K562 (cell line): Measurements from ENCODE around the gene GPR37L1. TPM values are rescaled to one million over a fixed set of nuclear protein-coding genes. Genes with fewer than 3 reads are reported as not detected.
A peak's percentile ranks its signal among the peaks of the same experiment; 100 is the strongest.
"Not testable (repeated sequence)": the region's sequence is repeated elsewhere in the genome, so short reads cannot be mapped to it uniquely, and the experiment has no call there.

Experiments
- ATAC-seq: fragments of 200-7000 bp; cut with Tn5 transposase; 3 replicates; pipeline ENCODE4 v1.9.1; 2020; ENCODE audit warnings: moderate library complexity
- BruUV-seq: library from RNA; stranded (reverse); fragments of 400-500 nt; replicated peaks from 2 replicates; lab custom pipeline; 2021; lab: Mats Ljungman, UMichigan
- CTCF ChIA-PET: fragments of 300-600 bp; formaldehyde crosslinking; extraction: SDS; loops from one replicate; lab custom pipeline; 2021; ENCODE audit warnings: low intra/inter-chr PET ratio; lab: Yijun Ruan, JAX
- POLR2A ChIA-PET: fragments of 300-600, 350-650 bp; sonication (Branson Sonifier 250); formaldehyde crosslinking; extraction: SDS; loops from one replicate; lab custom pipeline; 2021; ENCODE audit warnings: antibody characterized with exemption, inconsistent platforms; lab: Yijun Ruan, JAX
- DNase-seq, 4 experiments: peaks; one replicate each; pipeline versions ENCODE4 v3.0.0 to v3.0.0-alpha.2; 2011 to 2018; ENCODE audit warnings: low spot score in 3 of 4, mixed read lengths in 3 of 4; ENCODE audit errors: extremely low read depth in 1 of 4
- FAIRE-seq: peaks from 2 replicates; lab custom pipeline; 2011; peaks lifted over from hg19 to GRCh38; lab: Jason Lieb, UNC
- H2AFZ ChIP-seq: 2 replicates; pipeline ENCODE4 v1.6.0; 2011; ENCODE audit warnings: low read depth, low read length, control low read depth, inconsistent platforms
- H3K27ac ChIP-seq: fragments of 200-600 bp; 3 replicates; pipeline ENCODE4 v1.8.0; 2011; ENCODE audit warnings: low read depth, mild to moderate bottlenecking, control low read depth, inconsistent platforms, low read length, moderate library complexity, mixed read lengths; ENCODE audit errors: extremely low read depth
- H3K27me3 ChIP-seq, 2 experiments: fragments of 300-600 bp in 1 of 2; 2 replicates in 1 of 2; 3 replicates in 1 of 2; pipeline versions ENCODE4 v1.6.0 to v1.8.0; 2011; ENCODE audit warnings: inconsistent platforms in 2 of 2, low read length in 2 of 2, mild to moderate bottlenecking in 1 of 2, mixed read lengths in 1 of 2, moderate library complexity in 1 of 2; ENCODE audit not compliant: control insufficient read depth in 2 of 2, insufficient read depth in 2 of 2
- H3K36me3 ChIP-seq: fragments of 300-600 bp; 3 replicates; pipeline ENCODE4 v1.8.0; 2011; ENCODE audit warnings: mild to moderate bottlenecking, low read length, inconsistent platforms; ENCODE audit not compliant: control insufficient read depth, insufficient read depth
- H3K4me1 ChIP-seq, 2 experiments: fragments of 200-600 bp in 1 of 2; replicated peaks in 1 of 2; 2 replicates in 1 of 2; 3 replicates in 1 of 2; pipeline versions ENCODE4 v1.5.1 to v1.8.0; 2011; ENCODE audit warnings: inconsistent platforms in 2 of 2, low read length in 2 of 2, mild to moderate bottlenecking in 1 of 2, mixed read lengths in 1 of 2, moderate library complexity in 1 of 2; ENCODE audit not compliant: control insufficient read depth in 2 of 2, insufficient read depth in 2 of 2
- H3K4me2 ChIP-seq: 2 replicates; pipeline ENCODE4 v1.6.1; 2011; ENCODE audit warnings: low read length, control low read depth, inconsistent platforms, mixed read lengths; ENCODE audit not compliant: insufficient read depth
- H3K4me3 ChIP-seq: fragments of 200-600 bp; sonication (generic), shearing (Covaris generic); 2 replicates; pipeline ENCODE4 v1.5.1; 2016; ENCODE audit warnings: control low read depth, inconsistent platforms
- H3K79me2 ChIP-seq: fragments of 200-600 bp; 3 replicates; pipeline ENCODE4 v1.8.0; 2011; ENCODE audit warnings: low read length, inconsistent platforms; ENCODE audit not compliant: control insufficient read depth, insufficient read depth
- H3K9ac ChIP-seq, 2 experiments: 2 replicates each; pipeline versions ENCODE4 v1.6.0 to v1.6.1; 2011; ENCODE audit warnings: low read depth in 2 of 2, low read length in 2 of 2, control low read depth in 1 of 2, inconsistent platforms in 1 of 2, mild to moderate bottlenecking in 1 of 2, mixed read lengths in 1 of 2; ENCODE audit not compliant: insufficient read depth in 1 of 2
- H3K9me1 ChIP-seq: one replicate; pipeline ENCODE4 v1.6.0; 2011; ENCODE audit warnings: inconsistent platforms, mild to moderate bottlenecking, low read length, moderate library complexity; ENCODE audit not compliant: control insufficient read depth, insufficient read depth
- H3K9me3 ChIP-seq: replicated peaks from 2 replicates; pipeline ENCODE4 v1.5.1; 2011; ENCODE audit warnings: low read depth, low read length, inconsistent platforms; ENCODE audit not compliant: control insufficient read depth, insufficient read depth
- H4K20me1 ChIP-seq: replicated peaks from 2 replicates; pipeline ENCODE4 v1.6.1; 2011; ENCODE audit warnings: low read length, inconsistent platforms, mixed read lengths; ENCODE audit not compliant: control insufficient read depth, insufficient read depth
- PML ChIP-seq: IDR thresholded peaks from 2 replicates; pipeline ENCODE4 v1.6.1; 2012; ENCODE audit warnings: low read length, inconsistent platforms
- ZNF121 ChIP-seq: sonication (generic); formaldehyde crosslinking; conservative IDR thresholded peaks from 2 replicates; pipeline ENCODE4 v1.8.0; 2022; ENCODE audit warnings: missing genetic modification reagents
- ZNF384 ChIP-seq: IDR thresholded peaks from 2 replicates; pipeline ENCODE4 v1.6.1; 2012; ENCODE audit warnings: low read depth, low read length, improper control_type of control experiment
- WGBS: fragments of 100-300 bp; shearing (Covaris generic); methylation state at CpG from one replicate; pipeline ENCODE4 v1.1.6; 2016; ENCODE audit warnings: low coverage, mixed read lengths; ENCODE audit not compliant: insufficient coverage; ENCODE audit errors: missing lambda C conversion rate; 5-methylcytosine and 5-hydroxymethylcytosine counted together
- in situ Hi-C: fragments of 300-500 bp; cut with MboI; formaldehyde crosslinking; loops from 4 replicates; pipeline ENCODE4 v1.15.0; 2018; ENCODE audit warnings: inconsistent platforms, mixed read lengths
- intact Hi-C: fragments of 100-400 bp; cut with micrococcal nuclease; formaldehyde crosslinking; loops from 2 replicates; pipeline ENCODE4 v1.14.2; 2022
- polyA plus RNA-seq, 8 experiments: library from polyadenylated mRNA; depleted of rRNA in 4 of 8; stranded (reverse) in 5 of 8; unstranded in 3 of 8; fragments of >200 nt; fragmentation: Nextera tagmentation in 2 of 8; fragmentation: Illumina TruSeq in 1 of 8; extraction: Ambion mirVana in 2 of 8; extraction: Trizol in 1 of 8; gene quantifications; 2 replicates each; pipeline versions ENCODE4 v1.2.1 to v1.2.3, GENCODE V29; 2011 to 2014; ENCODE audit warnings: inconsistent platforms in 1 of 8, missing spikeins in 1 of 8
- total RNA-seq, 7 experiments: library from RNA; depleted of rRNA in 6 of 7; stranded (reverse); fragments of >200 nt in 6 of 7; fragmentation: Illumina TruSeq in 2 of 7; extraction: Trizol in 2 of 7; gene quantifications; 2 replicates each; pipeline versions ENCODE4 v1.2.1 to v1.2.3, GENCODE V29; 2011 to 2021; ENCODE audit warnings: low replicate concordance in 1 of 7
- TF ChIP-seq, protein P1 (sequence below), 2 experiments: fragments of 450-650 bp; formaldehyde crosslinking in 1 of 2; IDR thresholded peaks; 2 replicates each; pipeline versions ENCODE4 v1.4.0 to v1.6.1; 2014 to 2020; ENCODE audit warnings: mild to moderate bottlenecking in 2 of 2, borderline replicate concordance in 1 of 2, low read depth in 1 of 2

GPR37L1 gene
- total and polyA plus RNA-seq, 9 of the 15 experiments (the other 6 are each of a cell fraction or from before 2014, with no cell fraction given), result not detected

DNA sequence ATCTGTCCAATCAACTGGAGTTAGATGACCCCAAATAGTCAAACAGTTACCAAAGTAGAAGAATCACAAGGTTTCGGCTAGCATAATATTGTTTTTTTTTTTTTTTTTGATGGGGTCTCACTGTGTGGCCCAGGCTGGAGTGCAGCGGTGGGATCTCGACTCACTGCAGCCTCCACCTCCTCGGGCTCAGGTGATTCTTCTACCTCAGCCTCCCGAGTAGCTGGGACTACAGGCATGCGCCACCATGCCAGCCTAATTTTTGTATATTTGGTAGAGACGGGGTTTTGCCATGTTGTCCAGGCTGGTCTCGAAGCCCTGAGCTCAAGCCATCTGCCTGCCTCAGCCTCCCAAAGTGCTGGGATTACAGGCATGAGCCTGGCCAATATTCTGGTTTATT, 23.0 kb downstream of the GPR37L1 start:
- not testable (repeated sequence) for DNase-seq
- WGBS, result 98% methylated on average over 5 of the region's 8 CpGs

More for the DNA sequence above, 23.0 kb downstream of the GPR37L1 start:
- H2AFZ ChIP-seq, intact Hi-C loops, H3K9me3 ChIP-seq, BruUV-seq, H3K9ac ChIP-seq, FAIRE-seq, H3K4me3 ChIP-seq, H3K27ac ChIP-seq, CTCF ChIA-PET, H3K27me3 ChIP-seq, H3K4me2 ChIP-seq, ATAC-seq, H4K20me1 ChIP-seq, H3K9me1 ChIP-seq, in situ Hi-C loops: not testable (repeated sequence)
- Histone ChIP-seq H3K79me2 (peaks cover 25% of the 10 kb centered on the region), H3K4me1 (peaks cover 27 to 36% of the 10 kb centered on the region in 2 experiments; a peak in 4 of 5 replicates), H3K36me3 (peaks cover 43% of the 10 kb centered on the region)
- TF ChIP-seq ZNF121 (CRISPR knock-in tag) (peak; percentile 87), PML (0 out of 2 replicates have a peak, but pooled peaks have one; percentile 15), ZNF384 (0 out of 2 replicates have a peak, but pooled peaks have one; percentile 16)
- TF ChIP-seq, protein P1, sequence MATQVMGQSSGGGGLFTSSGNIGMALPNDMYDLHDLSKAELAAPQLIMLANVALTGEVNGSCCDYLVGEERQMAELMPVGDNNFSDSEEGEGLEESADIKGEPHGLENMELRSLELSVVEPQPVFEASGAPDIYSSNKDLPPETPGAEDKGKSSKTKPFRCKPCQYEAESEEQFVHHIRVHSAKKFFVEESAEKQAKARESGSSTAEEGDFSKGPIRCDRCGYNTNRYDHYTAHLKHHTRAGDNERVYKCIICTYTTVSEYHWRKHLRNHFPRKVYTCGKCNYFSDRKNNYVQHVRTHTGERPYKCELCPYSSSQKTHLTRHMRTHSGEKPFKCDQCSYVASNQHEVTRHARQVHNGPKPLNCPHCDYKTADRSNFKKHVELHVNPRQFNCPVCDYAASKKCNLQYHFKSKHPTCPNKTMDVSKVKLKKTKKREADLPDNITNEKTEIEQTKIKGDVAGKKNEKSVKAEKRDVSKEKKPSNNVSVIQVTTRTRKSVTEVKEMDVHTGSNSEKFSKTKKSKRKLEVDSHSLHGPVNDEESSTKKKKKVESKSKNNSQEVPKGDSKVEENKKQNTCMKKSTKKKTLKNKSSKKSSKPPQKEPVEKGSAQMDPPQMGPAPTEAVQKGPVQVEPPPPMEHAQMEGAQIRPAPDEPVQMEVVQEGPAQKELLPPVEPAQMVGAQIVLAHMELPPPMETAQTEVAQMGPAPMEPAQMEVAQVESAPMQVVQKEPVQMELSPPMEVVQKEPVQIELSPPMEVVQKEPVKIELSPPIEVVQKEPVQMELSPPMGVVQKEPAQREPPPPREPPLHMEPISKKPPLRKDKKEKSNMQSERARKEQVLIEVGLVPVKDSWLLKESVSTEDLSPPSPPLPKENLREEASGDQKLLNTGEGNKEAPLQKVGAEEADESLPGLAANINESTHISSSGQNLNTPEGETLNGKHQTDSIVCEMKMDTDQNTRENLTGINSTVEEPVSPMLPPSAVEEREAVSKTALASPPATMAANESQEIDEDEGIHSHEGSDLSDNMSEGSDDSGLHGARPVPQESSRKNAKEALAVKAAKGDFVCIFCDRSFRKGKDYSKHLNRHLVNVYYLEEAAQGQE (IDR thresholded peaks at IDR 0.05; ENCODE audit: borderline replicate concordance), result not testable (repeated sequence)
- TF ChIP-seq, protein P1 (CRISPR knock-in tag; IDR thresholded peaks at IDR 0.05; ENCODE audit: low read depth), result peak; percentile 29; the same call in 1 of the 2 replicates
- POLR2A ChIA-PET, result interaction anchor here (0.6 to 8.9 kb wide), 7 partner anchors 10 to 449 kb away, joined by 3 to 49 read pairs (median 3); partner anchors contain the start of gene PTPN7
